PC-9 (cell line): ENCODE data around the gene OLFML2A. TPM values are rescaled to one million over a fixed set of nuclear protein-coding genes. Genes with fewer than 3 reads are reported as not detected.

ENCODE experiments used
- BruUV-seq: library from RNA; stranded (reverse); fragments of 400-500 nt; replicated peaks from 2 replicates; lab custom pipeline; 2021; lab: Mats Ljungman, UMichigan
- CTCF ChIA-PET: fragments of 300-600 bp; sonication (Branson Sonifier 250); formaldehyde crosslinking; loops from one replicate; lab custom pipeline; 2022; ENCODE audit warnings: antibody characterized with exemption; lab: Charles Lee
- POLR2A ChIA-PET: fragments of 300-600 bp; sonication (Branson Sonifier 250); formaldehyde crosslinking; loops from one replicate; lab custom pipeline; 2022; ENCODE audit warnings: antibody characterized with exemption; ENCODE audit not compliant: unreplicated experiment; lab: Charles Lee
- DNase-seq, 2 experiments: peaks; one replicate each; pipeline versions ENCODE4 v3.0.0 to v3.0.0-alpha.2; 2015 to 2022; ENCODE audit warnings: mixed read lengths in 1 of 2
- H2AFZ ChIP-seq: fragments of 200-600 bp; sonication (generic); 2 replicates; pipeline ENCODE4 v1.8.1; 2017; ENCODE audit warnings: antibody characterized with exemption
- H3F3A ChIP-seq: fragments of 200-600 bp; sonication (generic); 2 replicates; pipeline ENCODE4 v1.8.1; 2017; ENCODE audit warnings: antibody characterized with exemption, mild to moderate bottlenecking, low read depth; ENCODE audit not compliant: insufficient read depth
- H3K27ac ChIP-seq: fragments of 200-600 bp; sonication (generic); 2 replicates; pipeline ENCODE4 v1.6.1; 2016; ENCODE audit warnings: mixed run types
- H3K27me3 ChIP-seq: fragments of 200-600 bp; sonication (generic); 2 replicates; pipeline ENCODE4 v1.6.1; 2016; ENCODE audit warnings: low read depth, mixed run types; ENCODE audit not compliant: insufficient read depth
- H3K36me3 ChIP-seq: fragments of 200-600 bp; sonication (generic); 2 replicates; pipeline ENCODE4 v1.6.1; 2016; ENCODE audit warnings: low read depth, mixed run types
- H3K4me1 ChIP-seq: fragments of 200-600 bp; sonication (generic); replicated peaks from 2 replicates; pipeline ENCODE4 v1.6.1; 2016; ENCODE audit warnings: mixed run types; ENCODE audit not compliant: insufficient read depth
- H3K4me2 ChIP-seq: fragments of 200-600 bp; sonication (generic); 2 replicates; pipeline ENCODE4 v1.6.1; 2017; ENCODE audit warnings: mixed run types
- H3K4me3 ChIP-seq: fragments of 200-600 bp; sonication (generic); 2 replicates; pipeline ENCODE4 v1.6.1; 2016; ENCODE audit warnings: mixed run types
- H3K79me2 ChIP-seq: fragments of 200-600 bp; sonication (generic); 2 replicates; pipeline ENCODE4 v1.6.1; 2017; ENCODE audit warnings: low read depth, mixed run types
- H3K9me2 ChIP-seq: fragments of 200-600 bp; sonication (generic); 2 replicates; pipeline ENCODE4 v1.8.1; 2017; ENCODE audit warnings: mild to moderate bottlenecking; ENCODE audit not compliant: insufficient read depth
- H3K9me3 ChIP-seq: fragments of 200-600 bp; sonication (generic); 2 replicates; pipeline ENCODE4 v1.8.1; 2016; ENCODE audit warnings: low read depth; ENCODE audit not compliant: insufficient read depth
- H4K20me1 ChIP-seq: fragments of 200-600 bp; sonication (generic); 2 replicates; pipeline ENCODE4 v1.8.1; 2017; ENCODE audit not compliant: insufficient read depth
- EZH2 ChIP-seq: fragments of 200-600 bp; sonication (generic); IDR thresholded peaks from 2 replicates; pipeline ENCODE4 v1.8.0; 2017; ENCODE audit warnings: antibody characterized with exemption, low read depth
- intact Hi-C: fragments of 100-400 bp; cut with micrococcal nuclease; formaldehyde crosslinking; loops from one replicate; pipeline ENCODE4 v1.10.0; 2022; ENCODE audit not compliant: unreplicated experiment
- total RNA-seq: library from RNA; stranded (reverse); gene quantifications from 2 replicates; pipeline ENCODE4 v1.2.3, GENCODE V29; 2021
- TF ChIP-seq, protein P1 (sequence below): fragments of 200-600 bp; sonication (generic); conservative IDR thresholded peaks from 2 replicates; pipeline ENCODE4 v1.6.1; 2017; ENCODE audit warnings: mixed run types, antibody characterized with exemption, mild to moderate bottlenecking, moderate library complexity

Gene OLFML2A
- total RNA-seq, 1 experiment from 2014 or later, result 5.7 TPM

DNA sequence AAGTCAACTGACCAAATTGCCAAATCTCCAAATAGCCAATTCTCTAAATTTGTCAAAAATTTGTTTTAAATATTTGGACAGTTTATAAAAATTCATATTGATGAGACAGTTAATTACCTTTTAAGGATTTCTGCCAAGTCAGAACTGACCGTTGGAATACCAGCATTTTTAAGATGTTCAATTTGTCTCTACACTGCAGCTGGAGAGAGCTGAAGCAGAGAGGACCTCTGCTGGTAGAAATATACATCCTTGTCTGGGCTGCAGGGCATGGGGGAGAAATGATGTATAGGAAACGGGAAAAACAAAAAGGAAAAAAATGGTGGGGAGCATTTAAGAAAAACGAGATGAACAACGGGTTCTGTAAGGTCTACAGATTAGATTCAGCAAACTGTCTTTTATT, 22.6 kb upstream of the OLFML2A start:
- H3K36me3 ChIP-seq, result no peaks in the 10 kb centered on the region
- H3K79me2 ChIP-seq, result peaks cover 87% of the 10 kb centered on the region
- no peak overlapping the region for H3K4me2 ChIP-seq
- peaks cover 27% of the 10 kb centered on the region for H3K4me1 ChIP-seq
- peaks cover 6% of the 10 kb centered on the region; the same call in 1 of the 2 replicates for H4K20me1 ChIP-seq
- H3K27ac ChIP-seq, result no peak overlapping the region
- CTCF ChIA-PET, result interaction anchor here (2.1 kb wide), 1 partner anchor 137 kb away, joined by 7 read pairs; no protein-coding TSS in a partner anchor
- no peak for DNase-seq
- H3K9me3 ChIP-seq, result no peaks in the 10 kb centered on the region
- no TSS peak for BruUV-seq
- no peaks in the 10 kb centered on the region for H3K27me3 ChIP-seq
- no peak overlapping the region for H3K4me3 ChIP-seq
- POLR2A ChIA-PET, result no interaction called here
- no peak overlapping the region for H2AFZ ChIP-seq
- no peak for TF ChIP-seq EZH2
- TF ChIP-seq, protein P1, sequence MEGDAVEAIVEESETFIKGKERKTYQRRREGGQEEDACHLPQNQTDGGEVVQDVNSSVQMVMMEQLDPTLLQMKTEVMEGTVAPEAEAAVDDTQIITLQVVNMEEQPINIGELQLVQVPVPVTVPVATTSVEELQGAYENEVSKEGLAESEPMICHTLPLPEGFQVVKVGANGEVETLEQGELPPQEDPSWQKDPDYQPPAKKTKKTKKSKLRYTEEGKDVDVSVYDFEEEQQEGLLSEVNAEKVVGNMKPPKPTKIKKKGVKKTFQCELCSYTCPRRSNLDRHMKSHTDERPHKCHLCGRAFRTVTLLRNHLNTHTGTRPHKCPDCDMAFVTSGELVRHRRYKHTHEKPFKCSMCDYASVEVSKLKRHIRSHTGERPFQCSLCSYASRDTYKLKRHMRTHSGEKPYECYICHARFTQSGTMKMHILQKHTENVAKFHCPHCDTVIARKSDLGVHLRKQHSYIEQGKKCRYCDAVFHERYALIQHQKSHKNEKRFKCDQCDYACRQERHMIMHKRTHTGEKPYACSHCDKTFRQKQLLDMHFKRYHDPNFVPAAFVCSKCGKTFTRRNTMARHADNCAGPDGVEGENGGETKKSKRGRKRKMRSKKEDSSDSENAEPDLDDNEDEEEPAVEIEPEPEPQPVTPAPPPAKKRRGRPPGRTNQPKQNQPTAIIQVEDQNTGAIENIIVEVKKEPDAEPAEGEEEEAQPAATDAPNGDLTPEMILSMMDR, result peak; percentile 33; the same call in 1 of the 2 replicates
- intact Hi-C loops, result no loop called here
- H3F3A ChIP-seq, result peaks cover 33% of the 10 kb centered on the region
- no peaks in the 10 kb centered on the region for H3K9me2 ChIP-seq

DNA sequence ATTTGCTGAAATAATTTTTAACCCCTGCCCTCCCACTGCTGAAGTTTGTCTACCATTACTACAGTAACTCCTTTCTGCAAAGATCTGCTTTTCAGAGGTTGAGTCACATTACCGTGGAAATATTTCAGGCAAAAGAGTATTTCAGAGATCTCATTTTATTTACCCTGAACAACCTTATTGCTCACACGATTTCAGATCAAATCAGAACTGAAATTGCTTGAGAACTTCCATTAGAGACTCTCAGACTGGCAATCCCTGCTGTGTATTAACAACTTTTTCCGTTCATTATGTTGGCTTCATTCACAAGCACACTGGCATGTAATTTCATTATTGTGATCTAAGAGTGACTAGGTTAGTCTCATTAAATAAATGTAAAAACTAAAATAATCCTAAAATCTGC, 21.9 kb upstream of the OLFML2A start:
- intact Hi-C loops, result no loop called here
- H3K36me3 ChIP-seq, result no peaks in the 10 kb centered on the region
- BruUV-seq, result no TSS peak
- peaks cover 83% of the 10 kb centered on the region for H3K79me2 ChIP-seq
- no peak overlapping the region for H3K27ac ChIP-seq
- peaks cover 33% of the 10 kb centered on the region for H3F3A ChIP-seq
- H3K4me3 ChIP-seq, result no peak overlapping the region
- TF ChIP-seq EZH2, result no peak
- TF ChIP-seq, protein P1, result no peak
- DNase-seq, result no peak
- H3K4me1 ChIP-seq, result peaks cover 27% of the 10 kb centered on the region
- H3K27me3 ChIP-seq, result no peaks in the 10 kb centered on the region
- no peak overlapping the region for H3K4me2 ChIP-seq
- CTCF ChIA-PET, result interaction anchor here (2.1 kb wide), 1 partner anchor 138 kb away, joined by 7 read pairs; no protein-coding TSS in a partner anchor
- POLR2A ChIA-PET, result no interaction called here
- no peaks in the 10 kb centered on the region for H3K9me2 ChIP-seq
- no peaks in the 10 kb centered on the region for H3K9me3 ChIP-seq
- peaks cover under 1% of the 10 kb centered on the region; the same call in 1 of the 2 replicates for H4K20me1 ChIP-seq
- no peak overlapping the region for H2AFZ ChIP-seq

DNA sequence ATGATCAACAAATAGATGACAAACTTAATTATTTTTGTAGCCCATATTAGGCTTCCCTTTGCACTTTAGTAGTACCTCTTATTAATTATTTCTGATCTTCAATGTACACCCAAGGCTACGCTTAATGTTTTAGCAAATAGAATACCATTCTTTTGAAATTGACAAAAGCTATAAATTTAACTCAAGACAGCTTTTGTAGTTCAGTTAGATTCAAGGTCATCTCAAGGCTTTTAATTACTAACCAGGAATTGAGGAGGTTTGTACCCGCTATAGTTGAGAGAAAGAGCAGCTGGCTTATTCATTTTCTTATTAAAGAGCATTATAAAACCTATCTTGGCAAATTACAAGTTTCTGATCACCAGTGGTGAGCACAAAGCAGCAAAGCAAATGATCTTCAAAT, 20.9 kb upstream of the OLFML2A start:
- ChIA-PET CTCF (no interaction called here), POLR2A (no interaction called here)
- Histone ChIP-seq H3F3A (peaks cover 33% of the 10 kb centered on the region), H3K79me2 (peaks cover 85% of the 10 kb centered on the region), H3K9me2 (no peaks in the 10 kb centered on the region), H3K9me3 (no peaks in the 10 kb centered on the region), H3K4me3 (no peak overlapping the region), H2AFZ (no peak overlapping the region), H3K36me3 (no peaks in the 10 kb centered on the region), H3K27ac (no peak overlapping the region), H3K4me1 (peaks cover 27% of the 10 kb centered on the region), H3K27me3 (no peaks in the 10 kb centered on the region), H3K4me2 (no peak overlapping the region), H4K20me1 (peaks cover 3% of the 10 kb centered on the region; the same call in 1 of the 2 replicates)
- TF ChIP-seq, protein P1, result no peak
- TF ChIP-seq EZH2, result no peak
- BruUV-seq, result no TSS peak
- DNase-seq, result no peak
- intact Hi-C loops, result no loop called here
